SW480 (cell line): ENCODE results near the gene TRPV2.
A peak's percentile ranks its signal among the peaks of the same experiment; 100 is the strongest.

Experiments used
- DNase-seq: peaks from one replicate; pipeline ENCODE4 v3.0.0-alpha.2; 2016; ENCODE audit warnings: low spot score

Gene TRPV2

GRCh38 chr17:16406742-16407674 is 8.4 kb upstream of the TRPV2 start:
- peak; percentile 53 for DNase-seq

- peak; percentile 65 for DNase-seq
Observed at GRCh38 chr17:16407911-16408588, 7.3 kb upstream of the TRPV2 start.

GRCh38 chr17:16417399-16417798 is 2.0 kb downstream of the TRPV2 start:
- no peak for DNase-seq

- DNase-seq = peak; percentile 66
Observed at GRCh38 chr17:16417896-16418684, 2.7 kb downstream of the TRPV2 start.

- no peak for DNase-seq
Observed at GRCh38 chr17:16418685-16419068, 3.3 kb downstream of the TRPV2 start.

- DNase-seq = peak; percentile 86
Observed at GRCh38 chr17:16419074-16419928, 3.9 kb downstream of the TRPV2 start.

- peak; percentile 88 for DNase-seq
Observed at GRCh38 chr17:16419929-16420271, 4.5 kb downstream of the TRPV2 start.

- no peak for DNase-seq
Observed at GRCh38 chr17:16422416-16422815, 7.0 kb downstream of the TRPV2 start.

GRCh38 chr17:16423226-16423872 is 8.0 kb downstream of the TRPV2 start:
- DNase-seq = no peak

GRCh38 chr17:16425202-16425601 is 9.8 kb downstream of the TRPV2 start:
- no peak for DNase-seq

- no peak for DNase-seq
Observed at GRCh38 chr17:16425698-16426659, 10.6 kb downstream of the TRPV2 start.

- no peak for DNase-seq
Observed at GRCh38 chr17:16427020-16427419, 11.6 kb downstream of the TRPV2 start.

- DNase-seq = peak; percentile 46
Observed at GRCh38 chr17:16428098-16428882, 12.9 kb downstream of the TRPV2 start.

- DNase-seq = no peak
Observed at GRCh38 chr17:16429083-16429482, 13.7 kb downstream of the TRPV2 start.

- no peak for DNase-seq
Observed at GRCh38 chr17:16430650-16431049, 15.3 kb downstream of the TRPV2 start.

GRCh38 chr17:16432017-16432416 is 16.6 kb downstream of the TRPV2 start:
- no peak for DNase-seq

GRCh38 chr17:16433514-16433913 is 18.1 kb downstream of the TRPV2 start:
- DNase-seq = no peak

- DNase-seq = no peak
Observed at GRCh38 chr17:16434662-16435061, 19.3 kb downstream of the TRPV2 start.
